A549 (cell line): ENCODE data around the gene EML1.

Experiments
- CEBPB ChIP-seq, 2 experiments: fragments of >200 bp in 1 of 2; sonication (Bioruptor Twin) in 1 of 2; formaldehyde crosslinking in 1 of 2; IDR thresholded peaks; 2 replicates each; pipeline ENCODE4 v1.6.1; 2012 to 2016
- MAFK ChIP-seq: fragments of 450-650 bp; IDR thresholded peaks from 2 replicates; pipeline ENCODE4 v1.6.1; 2014; ENCODE audit not compliant: partially characterized antibody
- TP53 ChIP-seq: fragments of 250-450 bp; sonication (Bioruptor Pico); IDR thresholded peaks from 2 replicates; pipeline ENCODE4 v1.5.0; 2021; ENCODE audit warnings: mild to moderate bottlenecking, moderate library complexity
- TF ChIP-seq, protein P1 (sequence below): fragments of >200 bp; sonication (Bioruptor Twin); formaldehyde crosslinking; IDR thresholded peaks from 3 replicates; pipeline ENCODE4 v1.5.1; 2016

GRCh38 chr14:99885649-99885958 lies 92.4 kb downstream of the EML1 start:
- TF ChIP-seq, protein P1, sequence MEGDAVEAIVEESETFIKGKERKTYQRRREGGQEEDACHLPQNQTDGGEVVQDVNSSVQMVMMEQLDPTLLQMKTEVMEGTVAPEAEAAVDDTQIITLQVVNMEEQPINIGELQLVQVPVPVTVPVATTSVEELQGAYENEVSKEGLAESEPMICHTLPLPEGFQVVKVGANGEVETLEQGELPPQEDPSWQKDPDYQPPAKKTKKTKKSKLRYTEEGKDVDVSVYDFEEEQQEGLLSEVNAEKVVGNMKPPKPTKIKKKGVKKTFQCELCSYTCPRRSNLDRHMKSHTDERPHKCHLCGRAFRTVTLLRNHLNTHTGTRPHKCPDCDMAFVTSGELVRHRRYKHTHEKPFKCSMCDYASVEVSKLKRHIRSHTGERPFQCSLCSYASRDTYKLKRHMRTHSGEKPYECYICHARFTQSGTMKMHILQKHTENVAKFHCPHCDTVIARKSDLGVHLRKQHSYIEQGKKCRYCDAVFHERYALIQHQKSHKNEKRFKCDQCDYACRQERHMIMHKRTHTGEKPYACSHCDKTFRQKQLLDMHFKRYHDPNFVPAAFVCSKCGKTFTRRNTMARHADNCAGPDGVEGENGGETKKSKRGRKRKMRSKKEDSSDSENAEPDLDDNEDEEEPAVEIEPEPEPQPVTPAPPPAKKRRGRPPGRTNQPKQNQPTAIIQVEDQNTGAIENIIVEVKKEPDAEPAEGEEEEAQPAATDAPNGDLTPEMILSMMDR: no peak
- TF ChIP-seq MAFK: no peak
- TF ChIP-seq CEBPB (IDR thresholded peaks at IDR 0.05): no peak
- no peak for TF ChIP-seq TP53
